ENCODE results near the gene ABCD1. TPM values are rescaled to one million over a fixed set of nuclear protein-coding genes. Genes with fewer than 3 reads are reported as not detected.

Gene ABCD1
- total RNA-seq, 1 experiment from 2014 or later, result 44.9 TPM

DNA sequence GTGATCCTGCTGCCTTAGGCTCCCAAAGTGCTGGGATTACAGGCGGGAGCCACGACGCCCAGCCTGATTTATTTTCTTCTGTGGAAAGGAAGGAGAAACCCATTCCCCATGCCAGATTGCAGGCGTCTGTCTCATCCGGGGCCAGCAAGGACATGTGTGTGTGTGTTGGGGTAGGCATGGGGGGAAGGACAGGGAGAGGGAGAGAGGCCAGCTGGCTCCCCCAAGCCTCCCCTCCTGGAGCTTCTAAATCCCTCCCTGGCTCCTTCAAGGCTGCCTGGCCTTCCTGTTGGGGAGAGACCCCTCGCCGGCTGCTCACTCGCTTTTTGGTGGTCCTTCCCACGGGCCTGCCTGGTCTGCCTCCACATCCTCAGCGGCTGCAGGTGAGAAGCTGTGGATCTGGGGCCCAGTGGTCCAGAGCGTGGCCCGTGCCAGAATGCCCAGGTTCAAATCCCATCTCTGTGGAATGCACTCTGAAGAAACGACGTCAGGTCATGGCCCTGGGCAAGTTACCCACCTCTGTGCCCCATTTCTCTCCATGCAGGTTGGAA lies 38.0 kb downstream of the ABCD1 start:
- Histone ChIP-seq H3K27ac (no peak overlapping the region), H3K27me3 (ENCODE audit: insufficient read depth, low read depth) (no peaks in the 10 kb centered on the region), H3K79me2 (ENCODE audit: low read depth) (no peaks in the 10 kb centered on the region), H3F3A (ENCODE audit: insufficient read depth, low read depth) (no peaks in the 10 kb centered on the region), H3K4me3 (no peak overlapping the region), H3K9me2 (ENCODE audit: insufficient read depth) (no peaks in the 10 kb centered on the region), H3K4me1 (replicated peaks; ENCODE audit: insufficient read depth) (peaks cover 7% of the 10 kb centered on the region; the same call in 1 of the 2 replicates), H3K4me2 (no peak overlapping the region), H3K36me3 (ENCODE audit: low read depth) (no peaks in the 10 kb centered on the region), H4K20me1 (ENCODE audit: insufficient read depth) (no peaks in the 10 kb centered on the region), H2AFZ (no peak overlapping the region), H3K9me3 (ENCODE audit: insufficient read depth, low read depth) (no peaks in the 10 kb centered on the region)
- intact Hi-C loops (cut with micrococcal nuclease; ENCODE audit: unreplicated experiment), result no loop called here
- POLR2A ChIA-PET (ENCODE audit: unreplicated experiment), result no interaction called here
- no peak for TF ChIP-seq EZH2 (IDR thresholded peaks at IDR 0.05; ENCODE audit: low read depth)
- no peak for TF ChIP-seq CTCF (conservative IDR thresholded peaks at IDR 0.05)
- no peak for DNase-seq
- CTCF ChIA-PET, result interaction anchor here (0.6 kb wide), 1 partner anchor 290 kb away, joined by 3 read pairs; no protein-coding TSS in a partner anchor
- BruUV-seq (replicated peaks), result no TSS peak

DNA sequence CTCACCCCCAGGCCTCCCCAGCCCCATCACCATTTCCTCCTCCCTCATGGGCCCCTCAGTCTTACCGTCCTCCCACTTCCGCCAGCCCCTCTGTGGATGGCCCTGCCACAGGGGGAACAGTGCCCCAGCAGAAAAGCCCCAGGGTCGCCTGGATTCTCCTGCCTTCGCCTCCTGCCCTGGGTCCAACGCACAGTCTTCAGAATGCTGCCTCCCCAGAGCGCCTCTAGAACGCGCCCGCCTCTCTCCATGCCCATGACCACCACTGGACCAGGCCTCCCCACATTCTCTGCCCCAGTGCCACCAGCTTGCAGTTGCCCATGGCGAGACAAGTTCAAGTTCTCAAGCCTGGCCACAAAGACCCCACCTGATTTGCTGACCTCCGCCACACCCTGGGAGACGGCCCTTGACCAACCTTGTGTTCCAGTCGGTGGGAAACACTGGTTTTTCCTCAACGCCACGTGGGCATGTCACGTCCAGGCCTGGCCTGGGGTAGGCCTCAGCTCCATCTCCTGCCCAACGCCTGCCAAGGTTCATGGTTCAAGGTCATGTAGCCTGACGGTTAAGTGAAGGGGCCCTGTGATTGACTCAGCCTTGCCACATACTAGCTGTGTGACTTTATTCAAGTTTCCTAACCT lies 38.8 kb downstream of the ABCD1 start:
- TF ChIP-seq EZH2 (IDR thresholded peaks at IDR 0.05; ENCODE audit: low read depth) (no peak), CTCF (conservative IDR thresholded peaks at IDR 0.05) (no peak)
- DNase-seq, result no peak
- H3K27ac ChIP-seq, result no peak overlapping the region
- H2AFZ ChIP-seq, result no peak overlapping the region
- CTCF ChIA-PET, result interaction anchor here (0.6 kb wide), 1 partner anchor 290 kb away, joined by 3 read pairs; no protein-coding TSS in a partner anchor
- no peaks in the 10 kb centered on the region for H3K79me2 ChIP-seq (ENCODE audit: low read depth)
- H3K4me3 ChIP-seq, result no peak overlapping the region
- POLR2A ChIA-PET (ENCODE audit: unreplicated experiment), result no interaction called here
- H3K27me3 ChIP-seq (ENCODE audit: insufficient read depth, low read depth), result no peaks in the 10 kb centered on the region
- H3K9me2 ChIP-seq (ENCODE audit: insufficient read depth), result no peaks in the 10 kb centered on the region
- H3K36me3 ChIP-seq (ENCODE audit: low read depth), result no peaks in the 10 kb centered on the region
- no peaks in the 10 kb centered on the region for H3K9me3 ChIP-seq (ENCODE audit: insufficient read depth, low read depth)
- H3F3A ChIP-seq (ENCODE audit: insufficient read depth, low read depth), result no peaks in the 10 kb centered on the region
- H4K20me1 ChIP-seq (ENCODE audit: insufficient read depth), result no peaks in the 10 kb centered on the region
- no TSS peak for BruUV-seq (replicated peaks)
- H3K4me1 ChIP-seq (replicated peaks; ENCODE audit: insufficient read depth), result peaks cover 7% of the 10 kb centered on the region; the same call in 1 of the 2 replicates
- peak overlapping the region; percentile 83; the same call in 1 of the 2 replicates for H3K4me2 ChIP-seq
- intact Hi-C loops (cut with micrococcal nuclease; ENCODE audit: unreplicated experiment), result no loop called here

DNA sequence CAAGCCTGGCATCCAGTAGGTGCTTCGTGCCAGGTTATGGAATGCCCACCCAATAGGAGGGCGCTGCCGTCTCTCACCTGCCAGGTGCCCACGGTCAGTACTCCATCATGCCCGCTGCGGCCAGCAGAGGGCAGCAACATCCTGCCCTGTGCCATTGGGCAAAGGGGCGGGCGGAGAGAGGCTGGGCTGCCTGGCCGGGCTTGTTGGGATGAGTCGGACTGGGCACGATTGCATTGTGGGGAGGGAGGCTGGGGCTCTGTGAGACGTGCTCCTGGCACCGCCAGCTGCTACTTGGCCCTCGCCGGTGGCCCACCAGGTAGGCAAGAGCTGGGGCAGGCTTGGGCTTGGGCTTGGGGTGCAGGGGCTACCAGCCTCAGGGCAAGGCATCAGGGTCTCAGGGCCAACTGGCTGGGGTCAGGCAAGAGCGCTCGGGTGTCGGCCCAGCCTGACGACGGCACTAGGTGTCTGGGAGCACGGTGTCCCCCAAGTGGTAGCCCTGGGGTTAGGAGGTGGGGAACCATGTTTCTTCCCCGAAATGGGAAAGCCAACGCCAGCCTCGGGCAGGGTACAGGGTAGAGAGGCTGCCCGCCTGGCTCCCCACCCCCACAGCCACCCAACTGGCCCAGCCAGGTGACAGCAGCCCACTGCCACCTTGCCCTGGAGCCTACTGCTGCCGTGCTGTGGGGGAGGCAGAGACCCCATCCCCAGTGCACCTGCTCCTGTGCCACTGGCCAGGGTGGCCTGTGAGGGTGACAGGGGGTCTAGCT lies 39.5 kb downstream of the ABCD1 start, which contains the start of gene PLXNB3:
TSS of gene PLXNB3 (plus strand) at position 261 of the 767 bp plus-strand sequence. CDS start 1,287 bp downstream, outside the sequence.
- H3K36me3 ChIP-seq (ENCODE audit: low read depth), result no peaks in the 10 kb centered on the region
- peak within 1 kb of the TSS; percentile 83 for H3K4me2 ChIP-seq
- TF ChIP-seq EZH2 (IDR thresholded peaks at IDR 0.05; ENCODE audit: low read depth), result no peak
- peak; percentile 86 for TF ChIP-seq CTCF (conservative IDR thresholded peaks at IDR 0.05)
- intact Hi-C loops (cut with micrococcal nuclease; ENCODE audit: unreplicated experiment), result loop anchor here (1.0 kb wide), 4 partner anchors 40 to 183 kb away; partner anchors contain the start of genes ABCD1 and BCAP31
- POLR2A ChIA-PET (ENCODE audit: unreplicated experiment), result no interaction called here
- H2AFZ ChIP-seq, result 0 out of 2 replicates have a peak within 1 kb of the TSS, but pooled peaks have one; percentile 52
- no TSS peak for BruUV-seq (replicated peaks)
- no peaks in the 10 kb centered on the region for H3K27me3 ChIP-seq (ENCODE audit: insufficient read depth, low read depth)
- H3K27ac ChIP-seq, result no peak within 1 kb of the TSS
- CTCF ChIA-PET, result no interaction called here
- H4K20me1 ChIP-seq (ENCODE audit: insufficient read depth), result no peaks in the 10 kb centered on the region
- no peaks in the 10 kb centered on the region for H3K9me2 ChIP-seq (ENCODE audit: insufficient read depth)
- H3K79me2 ChIP-seq (ENCODE audit: low read depth), result no peaks in the 10 kb centered on the region
- H3K4me1 ChIP-seq (replicated peaks; ENCODE audit: insufficient read depth), result peaks cover 7% of the 10 kb centered on the region; the same call in 1 of the 2 replicates
- no peaks in the 10 kb centered on the region for H3F3A ChIP-seq (ENCODE audit: insufficient read depth, low read depth)
- peak within 1 kb of the TSS; percentile 52; the same call in 1 of the 2 replicates for H3K4me3 ChIP-seq
- DNase-seq, result peak; percentile 68 to 95
- H3K9me3 ChIP-seq (ENCODE audit: insufficient read depth, low read depth), result no peaks in the 10 kb centered on the region

Data from PC-9 (cell line).